Measurements from ENCODE around the gene HLA-DMA. TPM values are rescaled to one million over a fixed set of nuclear protein-coding genes. Genes with fewer than 3 reads are reported as not detected.

The HLA-DMA gene
- total RNA-seq, 1 experiment from 2014 or later = 104 TPM

- intact Hi-C loops (cut with micrococcal nuclease; ENCODE audit: unreplicated experiment) = no loop called here
- H3K36me3 Mint-ChIP-seq (ENCODE audit: insufficient read depth, unreplicated experiment) = peaks cover 21% of the 10 kb centered on the region
- H3K4me1 Mint-ChIP-seq (ENCODE audit: low read depth, unreplicated experiment) = peaks cover 42% of the 10 kb centered on the region
- CTCF ChIA-PET = interaction anchor here (0.6 to 6.1 kb wide), 5 partner anchors 17 to 1445 kb away, joined by 3 to 110 read pairs (median 3); partner anchors contain the start of gene BRD2
- no peaks in the 10 kb centered on the region for H3K27me3 Mint-ChIP-seq (ENCODE audit: unreplicated experiment)
- H3K27ac Mint-ChIP-seq (ENCODE audit: unreplicated experiment) = no peak overlapping the region
- H3K4me3 Mint-ChIP-seq (ENCODE audit: low read depth, unreplicated experiment) = no peak overlapping the region
- BruUV-seq (replicated peaks) = no TSS peak
- H3K9me3 Mint-ChIP-seq (ENCODE audit: low read depth, unreplicated experiment) = no peaks in the 10 kb centered on the region
- no peak for TF ChIP-seq CTCF (IDR thresholded peaks at IDR 0.05; ENCODE audit: unreplicated experiment)
- DNase-seq = no peak
These were observed 2.4 kb downstream of the HLA-DMA start for GRCh38 chr6:32950449-32950848.

GRCh38 chr6:32950010-32950409 lies 2.9 kb downstream of the HLA-DMA start:
- no peak for DNase-seq
- no peak for TF ChIP-seq CTCF (IDR thresholded peaks at IDR 0.05; ENCODE audit: unreplicated experiment)
- H3K9me3 Mint-ChIP-seq (ENCODE audit: low read depth, unreplicated experiment) = no peaks in the 10 kb centered on the region
- peaks cover 44% of the 10 kb centered on the region for H3K4me1 Mint-ChIP-seq (ENCODE audit: low read depth, unreplicated experiment)
- H3K27ac Mint-ChIP-seq (ENCODE audit: unreplicated experiment) = no peak overlapping the region
- H3K36me3 Mint-ChIP-seq (ENCODE audit: insufficient read depth, unreplicated experiment) = peaks cover 21% of the 10 kb centered on the region
- no peaks in the 10 kb centered on the region for H3K27me3 Mint-ChIP-seq (ENCODE audit: unreplicated experiment)
- no peak overlapping the region for H3K4me3 Mint-ChIP-seq (ENCODE audit: low read depth, unreplicated experiment)
- intact Hi-C loops (cut with micrococcal nuclease; ENCODE audit: unreplicated experiment) = no loop called here
- no TSS peak for BruUV-seq (replicated peaks)
- CTCF ChIA-PET = interaction anchor here (0.6 to 6.1 kb wide), 4 partner anchors 9 to 78 kb away, joined by 3 to 110 read pairs (median 3); partner anchors contain the start of genes BRD2 and HLA-DMB

GRCh38 chr6:32949113-32949512 lies 3.8 kb downstream of the HLA-DMA start:
- intact Hi-C loops (cut with micrococcal nuclease; ENCODE audit: unreplicated experiment) = no loop called here
- CTCF ChIA-PET = interaction anchor here (2.4 kb wide), 1 partner anchor 63 kb away, joined by 8 read pairs; no protein-coding TSS in a partner anchor
- DNase-seq = no peak
- Mint-ChIP-seq H3K9me3 (ENCODE audit: low read depth, unreplicated experiment) (peaks cover 2% of the 10 kb centered on the region), H3K4me1 (ENCODE audit: low read depth, unreplicated experiment) (peaks cover 43% of the 10 kb centered on the region), H3K27me3 (ENCODE audit: unreplicated experiment) (no peaks in the 10 kb centered on the region), H3K36me3 (ENCODE audit: insufficient read depth, unreplicated experiment) (peaks cover 21% of the 10 kb centered on the region), H3K4me3 (ENCODE audit: low read depth, unreplicated experiment) (no peak overlapping the region), H3K27ac (ENCODE audit: unreplicated experiment) (no peak overlapping the region)
- no peak for TF ChIP-seq CTCF (IDR thresholded peaks at IDR 0.05; ENCODE audit: unreplicated experiment)
- BruUV-seq (replicated peaks) = no TSS peak

DNA sequence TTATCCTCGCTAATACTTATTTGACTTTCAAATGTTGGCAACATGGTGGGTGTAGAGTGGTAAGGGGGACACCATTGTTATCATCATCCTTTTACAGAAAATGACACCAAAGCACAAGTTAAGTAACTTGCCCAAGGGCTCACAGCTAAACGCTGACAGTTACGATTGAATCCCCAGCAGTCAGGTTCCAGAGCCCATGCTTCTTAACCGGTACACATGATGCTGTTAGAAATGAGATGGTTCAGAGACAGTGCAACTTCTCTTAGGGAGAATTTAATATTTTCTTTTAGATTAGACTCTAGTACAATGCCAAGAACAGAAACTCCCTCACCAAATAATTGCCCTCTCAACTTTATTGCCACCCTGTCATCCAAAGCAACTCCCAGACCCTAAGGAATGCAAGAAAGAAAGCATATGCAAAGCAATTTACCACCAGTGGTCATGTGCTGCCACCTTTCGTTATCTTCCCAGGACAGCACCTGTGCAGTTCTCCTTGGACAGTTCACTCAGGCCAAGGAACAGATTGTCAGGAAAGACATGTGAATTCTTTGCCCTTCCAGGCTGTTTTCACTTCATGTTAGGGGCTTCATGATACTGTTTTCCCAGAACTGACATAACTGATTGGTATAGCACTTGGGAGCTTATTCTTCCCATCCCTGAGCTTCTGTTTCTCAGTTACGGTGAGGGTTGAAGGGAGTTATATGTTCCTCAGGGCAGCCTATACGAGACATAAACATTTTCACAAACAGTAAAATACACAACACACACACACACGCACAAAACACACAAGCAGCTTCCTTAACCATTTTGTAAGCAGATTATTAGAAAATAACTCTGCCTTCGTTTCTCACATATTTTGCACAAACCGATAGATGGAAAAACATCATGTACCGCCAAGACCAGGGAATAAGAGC lies 5.1 kb downstream of the HLA-DMA start:
- peaks cover 14% of the 10 kb centered on the region for H3K36me3 Mint-ChIP-seq (ENCODE audit: insufficient read depth, unreplicated experiment)
- H3K4me1 Mint-ChIP-seq (ENCODE audit: low read depth, unreplicated experiment) = peaks cover 31% of the 10 kb centered on the region
- DNase-seq = peak; percentile 81
- peaks cover 2% of the 10 kb centered on the region for H3K9me3 Mint-ChIP-seq (ENCODE audit: low read depth, unreplicated experiment)
- peak; percentile 96 for TF ChIP-seq CTCF (IDR thresholded peaks at IDR 0.05; ENCODE audit: unreplicated experiment)
- intact Hi-C loops (cut with micrococcal nuclease; ENCODE audit: unreplicated experiment) = loop anchor here (1.0 kb wide), 1 partner anchor 63 kb away; no protein-coding TSS in a partner anchor
- no peaks in the 10 kb centered on the region for H3K27me3 Mint-ChIP-seq (ENCODE audit: unreplicated experiment)
- BruUV-seq (replicated peaks) = no TSS peak
- H3K27ac Mint-ChIP-seq (ENCODE audit: unreplicated experiment) = no peak overlapping the region
- H3K4me3 Mint-ChIP-seq (ENCODE audit: low read depth, unreplicated experiment) = no peak overlapping the region
- CTCF ChIA-PET = interaction anchor here (0.6 to 2.4 kb wide), 8 partner anchors 8 to 503 kb away, joined by 3 to 11 read pairs (median 4); partner anchors contain the start of gene TAP2

All from Calu3 (cell line).